HEK293 (cell line): ENCODE data around the gene ACOT9.

ENCODE experiments used
- AEBP2 ChIP-seq: fragments of 450-650 bp; formaldehyde crosslinking; IDR thresholded peaks from 2 replicates; pipeline ENCODE4 v1.5.1; 2016; ENCODE audit warnings: missing biosample characterization, missing genetic modification characterization, borderline replicate concordance
- CTCF ChIP-seq: fragments of 450-650 bp; formaldehyde crosslinking; IDR thresholded peaks from 2 replicates; pipeline ENCODE4 v1.5.1; 2016; ENCODE audit warnings: missing biosample characterization, missing genetic modification characterization
- ZBTB26 ChIP-seq: fragments of 450-650 bp; formaldehyde crosslinking; optimal IDR thresholded peaks from 2 replicates; pipeline ENCODE3; 2016; ENCODE audit warnings: missing biosample characterization, mild to moderate bottlenecking, missing genetic modification characterization
- ZBTB7A ChIP-seq: fragments of 450-650 bp; formaldehyde crosslinking; IDR thresholded peaks from 2 replicates; pipeline ENCODE4 v1.5.1; 2016; ENCODE audit warnings: low read depth, missing biosample characterization, missing genetic modification characterization
- ZNF174 ChIP-seq: fragments of 450-650 bp; formaldehyde crosslinking; IDR thresholded peaks from 2 replicates; pipeline ENCODE4 v1.5.0; 2017; ENCODE audit warnings: missing biosample characterization, mild to moderate bottlenecking, missing genetic modification characterization
- ZNF558 ChIP-seq: fragments of 450-650 bp; formaldehyde crosslinking; IDR thresholded peaks from 2 replicates; pipeline ENCODE4 v1.5.1; 2016; ENCODE audit warnings: missing biosample characterization, missing genetic modification characterization
- ZNF670 ChIP-seq: fragments of 450-650 bp; formaldehyde crosslinking; IDR thresholded peaks from 2 replicates; pipeline ENCODE4 v1.5.1; 2016; ENCODE audit warnings: missing biosample characterization, missing genetic modification characterization, low read depth
- ZNF768 ChIP-seq: fragments of 450-650 bp; formaldehyde crosslinking; IDR thresholded peaks from 2 replicates; pipeline ENCODE4 v1.5.1; 2018; ENCODE audit warnings: missing biosample characterization, mild to moderate bottlenecking, missing genetic modification characterization
- TF ChIP-seq, protein P1 (sequence below): fragments of 450-650 bp; formaldehyde crosslinking; IDR thresholded peaks from 2 replicates; pipeline ENCODE4 v1.5.1; 2016; ENCODE audit warnings: missing biosample characterization, missing genetic modification characterization

GRCh38 chrX:23656684-23657083, 86.4 kb downstream of the ACOT9 start:
- TF ChIP-seq ZBTB7A: no peak
- TF ChIP-seq ZNF768 (tag by site-specific recombination): no peak
- no peak for TF ChIP-seq ZNF558
- no peak for TF ChIP-seq CTCF (tag by site-specific recombination)
- no peak for TF ChIP-seq ZNF174 (tag by site-specific recombination)
- no peak for TF ChIP-seq ZBTB26 (tag by site-specific recombination)
- no peak for TF ChIP-seq AEBP2
- TF ChIP-seq ZNF670 (tag by site-specific recombination): no peak
- TF ChIP-seq, protein P1, sequence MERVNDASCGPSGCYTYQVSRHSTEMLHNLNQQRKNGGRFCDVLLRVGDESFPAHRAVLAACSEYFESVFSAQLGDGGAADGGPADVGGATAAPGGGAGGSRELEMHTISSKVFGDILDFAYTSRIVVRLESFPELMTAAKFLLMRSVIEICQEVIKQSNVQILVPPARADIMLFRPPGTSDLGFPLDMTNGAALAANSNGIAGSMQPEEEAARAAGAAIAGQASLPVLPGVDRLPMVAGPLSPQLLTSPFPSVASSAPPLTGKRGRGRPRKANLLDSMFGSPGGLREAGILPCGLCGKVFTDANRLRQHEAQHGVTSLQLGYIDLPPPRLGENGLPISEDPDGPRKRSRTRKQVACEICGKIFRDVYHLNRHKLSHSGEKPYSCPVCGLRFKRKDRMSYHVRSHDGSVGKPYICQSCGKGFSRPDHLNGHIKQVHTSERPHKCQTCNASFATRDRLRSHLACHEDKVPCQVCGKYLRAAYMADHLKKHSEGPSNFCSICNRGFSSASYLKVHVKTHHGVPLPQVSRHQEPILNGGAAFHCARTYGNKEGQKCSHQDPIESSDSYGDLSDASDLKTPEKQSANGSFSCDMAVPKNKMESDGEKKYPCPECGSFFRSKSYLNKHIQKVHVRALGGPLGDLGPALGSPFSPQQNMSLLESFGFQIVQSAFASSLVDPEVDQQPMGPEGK (tag by site-specific recombination): no peak
